ENCODE data around the gene HOXC11.

GRCh38 chr12:53949631-53950436 is 23.1 kb upstream of the HOXC11 start:
- TF ChIP-seq CTCF (IDR thresholded peaks at IDR 0.05): no peak
- TF ChIP-seq POLR2A (IDR thresholded peaks at IDR 0.05): no peak
